Keratinocyte (primary cell): ENCODE measurements around the gene CLPSL2. TPM values are rescaled to one million over a fixed set of nuclear protein-coding genes. Genes with fewer than 3 reads are reported as not detected.

Source experiments
- DNase-seq: peaks from one replicate; pipeline ENCODE4 v3.0.0-alpha.2; 2011; ENCODE audit warnings: low read depth, missing footprints, low spot score
- FAIRE-seq: peaks from 2 replicates; lab custom pipeline; 2011; peaks lifted over from hg19 to GRCh38; lab: Jason Lieb, UNC
- H2AFZ ChIP-seq: 2 replicates; pipeline ENCODE4 v1.6.0; 2012; ENCODE audit warnings: low read length, control low read depth, inconsistent platforms; ENCODE audit not compliant: control insufficient read depth
- H3K27ac ChIP-seq: 2 replicates; pipeline ENCODE4 v1.5.1; 2011; ENCODE audit warnings: low read length; ENCODE audit not compliant: control insufficient read depth, insufficient read depth
- H3K27me3 ChIP-seq: 3 replicates; pipeline ENCODE4 v1.6.0; 2011; ENCODE audit warnings: low read length; ENCODE audit not compliant: control insufficient read depth, insufficient read depth; ENCODE audit errors: extremely low read depth
- H3K36me3 ChIP-seq, 2 experiments: 2 replicates in 1 of 2; 3 replicates in 1 of 2; pipeline ENCODE4 v1.5.1; 2011; ENCODE audit warnings: low read length in 2 of 2, mild to moderate bottlenecking in 1 of 2; ENCODE audit not compliant: control insufficient read depth in 2 of 2, insufficient read depth in 2 of 2; ENCODE audit errors: extremely low read depth in 1 of 2
- H3K4me1 ChIP-seq: 3 replicates; pipeline ENCODE4 v1.5.1; 2011; ENCODE audit warnings: low read length; ENCODE audit not compliant: control insufficient read depth, insufficient read depth; ENCODE audit errors: extremely low read depth
- H3K4me2 ChIP-seq: 3 replicates; pipeline ENCODE4 v1.6.0; 2011; ENCODE audit warnings: low read depth, low read length; ENCODE audit not compliant: control insufficient read depth, insufficient read depth; ENCODE audit errors: extremely low read depth
- H3K4me3 ChIP-seq, 3 experiments: fragments of 200-600 bp in 1 of 3; sonication (generic) in 1 of 3; 2 replicates in 2 of 3; 3 replicates in 1 of 3; pipeline ENCODE4 v1.5.1; 2011 to 2016; ENCODE audit warnings: low read length in 3 of 3, mild to moderate bottlenecking in 3 of 3, control low read depth in 2 of 3, inconsistent platforms in 1 of 3, low read depth in 1 of 3, mixed read lengths in 1 of 3, mixed run types in 1 of 3, moderate library complexity in 1 of 3; ENCODE audit not compliant: control insufficient read depth in 2 of 3, insufficient read depth in 2 of 3; ENCODE audit errors: extremely low read depth in 1 of 3
- H3K79me2 ChIP-seq: 2 replicates; pipeline ENCODE4 v1.6.0; 2012; ENCODE audit warnings: low read length; ENCODE audit not compliant: control insufficient read depth, insufficient read depth
- H3K9ac ChIP-seq: 3 replicates; pipeline ENCODE4 v1.6.0; 2011; ENCODE audit warnings: low read length; ENCODE audit not compliant: control insufficient read depth, insufficient read depth; ENCODE audit errors: extremely low read depth
- H3K9me1 ChIP-seq: 3 replicates; pipeline ENCODE4 v1.6.0; 2011; ENCODE audit warnings: low read length; ENCODE audit not compliant: control insufficient read depth, insufficient read depth; ENCODE audit errors: extremely low read depth
- H3K9me3 ChIP-seq: 2 replicates; pipeline ENCODE4 v1.5.1; 2012; ENCODE audit warnings: low read depth, low read length; ENCODE audit not compliant: control insufficient read depth
- H4K20me1 ChIP-seq: 3 replicates; pipeline ENCODE4 v1.6.0; 2011; ENCODE audit warnings: low read length; ENCODE audit not compliant: control insufficient read depth, insufficient read depth; ENCODE audit errors: extremely low read depth
- EZH2 ChIP-seq: IDR thresholded peaks from one replicate; pipeline ENCODE4 v1.6.1; 2012; ENCODE audit warnings: inconsistent platforms, mild to moderate bottlenecking, low read length, moderate library complexity
- dilution Hi-C: fragments of 300-500 bp; cut with MboI; formaldehyde crosslinking; loops from one replicate; pipeline ENCODE4 v1.7.0; 2020; ENCODE audit warnings: low sequenced_read_pairs; ENCODE audit not compliant: extremely low pct_ligation_motif_present
- polyA plus RNA-seq, 5 experiments: library from polyadenylated mRNA; depleted of rRNA in 3 of 5; stranded (reverse) in 3 of 5; stranded (forward) in 1 of 5; unstranded in 1 of 5; fragments of >200 nt; gene quantifications; 1 replicate in 1 of 5; 2 replicates in 3 of 5; 3 replicates in 1 of 5; pipeline versions ENCODE4 v1.2.1 to v1.2.3, GENCODE V29; 2011 to 2012; ENCODE audit warnings: missing spikeins in 2 of 5, low read depth in 1 of 5, low replicate concordance in 1 of 5
- TF ChIP-seq, protein P1 (sequence below), 3 experiments: IDR thresholded peaks in 1 of 3; conservative IDR thresholded peaks in 1 of 3; optimal IDR thresholded peaks in 1 of 3; 2 replicates in 2 of 3; 3 replicates in 1 of 3; pipeline versions ENCODE3 to v1.5.1; 2011; ENCODE audit warnings: low read length in 3 of 3, mild to moderate bottlenecking in 3 of 3, moderate library complexity in 2 of 3, control low read depth in 1 of 3, inconsistent platforms in 1 of 3; ENCODE audit not compliant: insufficient read depth in 2 of 3; ENCODE audit errors: extremely low read depth in 1 of 3

The CLPSL2 gene
- polyA plus RNA-seq, 1 donor (not counting 4 experiments of a cell fraction or from before 2014, with no cell fraction given), result not detected

DNA sequence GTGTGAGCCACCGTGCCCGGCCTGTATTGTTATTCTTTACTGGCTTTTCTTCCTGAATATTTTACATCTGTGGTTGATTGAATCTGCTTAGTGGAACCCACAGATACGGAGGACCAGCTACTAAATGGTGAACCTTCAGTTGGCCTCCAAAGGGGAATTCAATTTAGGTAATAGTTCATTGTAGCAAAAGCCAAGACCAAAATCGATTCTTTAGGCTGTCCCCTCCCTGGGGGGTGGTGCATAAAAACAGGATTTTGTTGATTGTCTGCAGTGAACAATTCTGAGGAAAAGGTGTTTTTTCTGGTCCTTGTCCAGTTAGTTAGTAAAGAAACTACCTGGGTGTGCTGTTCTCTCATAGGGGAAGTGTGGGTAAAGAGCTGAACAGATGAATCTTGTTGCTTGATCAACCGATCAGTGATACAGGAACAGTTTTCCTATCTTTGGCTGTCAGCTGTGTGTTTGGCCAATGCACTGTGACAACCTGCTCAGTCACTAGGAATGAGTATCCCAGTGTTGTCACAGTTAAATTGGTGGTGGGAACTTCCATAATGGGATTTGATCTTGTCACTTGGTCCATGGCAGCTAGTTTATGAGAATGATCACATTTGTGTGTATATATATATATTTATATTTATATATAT, 48.3 kb downstream of the CLPSL2 start:
- DNase-seq (no peak), FAIRE-seq (no peak)
- Histone ChIP-seq H4K20me1 (no peaks in the 10 kb centered on the region), H2AFZ (no peak overlapping the region), H3K79me2 (no peaks in the 10 kb centered on the region), H3K36me3 (no peaks in the 10 kb centered on the region), H3K9me1 (no peaks in the 10 kb centered on the region), H3K9me3 (no peaks in the 10 kb centered on the region), H3K4me2 (no peak overlapping the region), H3K4me3 (no peak overlapping the region), H3K27ac (no peak overlapping the region), H3K4me1 (no peaks in the 10 kb centered on the region), H3K9ac (no peak overlapping the region), H3K27me3 (no peaks in the 10 kb centered on the region)
- TF ChIP-seq, protein P1, sequence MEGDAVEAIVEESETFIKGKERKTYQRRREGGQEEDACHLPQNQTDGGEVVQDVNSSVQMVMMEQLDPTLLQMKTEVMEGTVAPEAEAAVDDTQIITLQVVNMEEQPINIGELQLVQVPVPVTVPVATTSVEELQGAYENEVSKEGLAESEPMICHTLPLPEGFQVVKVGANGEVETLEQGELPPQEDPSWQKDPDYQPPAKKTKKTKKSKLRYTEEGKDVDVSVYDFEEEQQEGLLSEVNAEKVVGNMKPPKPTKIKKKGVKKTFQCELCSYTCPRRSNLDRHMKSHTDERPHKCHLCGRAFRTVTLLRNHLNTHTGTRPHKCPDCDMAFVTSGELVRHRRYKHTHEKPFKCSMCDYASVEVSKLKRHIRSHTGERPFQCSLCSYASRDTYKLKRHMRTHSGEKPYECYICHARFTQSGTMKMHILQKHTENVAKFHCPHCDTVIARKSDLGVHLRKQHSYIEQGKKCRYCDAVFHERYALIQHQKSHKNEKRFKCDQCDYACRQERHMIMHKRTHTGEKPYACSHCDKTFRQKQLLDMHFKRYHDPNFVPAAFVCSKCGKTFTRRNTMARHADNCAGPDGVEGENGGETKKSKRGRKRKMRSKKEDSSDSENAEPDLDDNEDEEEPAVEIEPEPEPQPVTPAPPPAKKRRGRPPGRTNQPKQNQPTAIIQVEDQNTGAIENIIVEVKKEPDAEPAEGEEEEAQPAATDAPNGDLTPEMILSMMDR (optimal IDR thresholded peaks at IDR 0.05 in 1 of 3, IDR thresholded peaks at IDR 0.05 in 1 of 3, conservative IDR thresholded peaks at IDR 0.05 in 1 of 3; ENCODE audit: extremely low read depth in 1 of 3, insufficient read depth in 2 of 3, low read length in 3 of 3), result no peak
- TF ChIP-seq EZH2, result no peak
- dilution Hi-C loops, result no loop called here

Other genes with a start within 250 kb of the CLPSL2 start
- gene FKBP5, start 87.7 kb upstream of the CLPSL2 start, polyA plus RNA-seq, result 48.0 to 88.3 TPM (median 59.0 TPM) in 3 replicates
- 0.34 to 1.7 TPM (median 0.54 TPM) in 3 replicates for gene ARMC12, start 39.6 kb upstream of the CLPSL2 start, polyA plus RNA-seq
- gene CLPSL1, start 4.4 kb downstream of the CLPSL2 start, polyA plus RNA-seq, result not detected in 3 replicates
- gene CLPS, start 20.7 kb downstream of the CLPSL2 start, polyA plus RNA-seq, result not detected in 3 replicates
- gene LHFPL5, start 28.8 kb downstream of the CLPSL2 start, polyA plus RNA-seq, result not detected in 3 replicates
- 42.9 to 64.1 TPM (median 44.6 TPM) in 3 replicates for gene SRPK1, start 144.5 kb downstream of the CLPSL2 start, polyA plus RNA-seq
- gene SLC26A8, start 248.0 kb downstream of the CLPSL2 start, polyA plus RNA-seq, result 0.02 to 0.18 TPM (median 0.04 TPM) in 3 replicates